HG02798 (cell line): Measurements from ENCODE around the gene LHX4.

Source experiments
- ATAC-seq: cut with Tn5 transposase; IDR thresholded peaks from one replicate; pipeline ENCODE4 v1.9.1; 2021; ENCODE audit warnings: mild to moderate bottlenecking; ENCODE audit not compliant: unreplicated experiment, poor library complexity

The LHX4 gene

DNA sequence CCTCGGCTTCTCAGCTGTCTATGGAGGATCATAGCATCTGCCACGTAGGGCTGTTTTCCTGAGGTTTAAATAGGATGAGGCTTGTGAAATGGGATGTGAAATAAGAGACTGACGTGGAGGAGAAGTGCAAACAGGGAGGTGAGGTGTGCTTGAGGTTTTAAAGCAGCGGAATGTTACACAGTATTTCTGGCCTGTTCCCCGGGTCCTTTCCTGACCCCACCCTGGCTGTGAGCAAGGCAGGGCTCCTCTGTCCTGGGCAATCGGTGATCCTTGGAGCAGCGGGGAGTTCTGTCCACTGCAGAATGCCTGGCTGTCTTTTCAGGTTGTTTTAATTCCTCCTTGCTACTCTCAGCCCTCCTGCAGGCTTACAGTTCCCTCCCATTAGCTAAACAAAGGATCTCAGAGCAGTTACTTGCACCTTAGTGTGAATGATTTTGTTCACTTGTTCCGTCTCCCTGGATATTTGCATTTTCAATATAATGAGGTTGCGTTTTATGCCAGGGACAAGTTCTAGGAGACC is 38.6 kb downstream of the LHX4 start:
- ATAC-seq, result no peak

DNA sequence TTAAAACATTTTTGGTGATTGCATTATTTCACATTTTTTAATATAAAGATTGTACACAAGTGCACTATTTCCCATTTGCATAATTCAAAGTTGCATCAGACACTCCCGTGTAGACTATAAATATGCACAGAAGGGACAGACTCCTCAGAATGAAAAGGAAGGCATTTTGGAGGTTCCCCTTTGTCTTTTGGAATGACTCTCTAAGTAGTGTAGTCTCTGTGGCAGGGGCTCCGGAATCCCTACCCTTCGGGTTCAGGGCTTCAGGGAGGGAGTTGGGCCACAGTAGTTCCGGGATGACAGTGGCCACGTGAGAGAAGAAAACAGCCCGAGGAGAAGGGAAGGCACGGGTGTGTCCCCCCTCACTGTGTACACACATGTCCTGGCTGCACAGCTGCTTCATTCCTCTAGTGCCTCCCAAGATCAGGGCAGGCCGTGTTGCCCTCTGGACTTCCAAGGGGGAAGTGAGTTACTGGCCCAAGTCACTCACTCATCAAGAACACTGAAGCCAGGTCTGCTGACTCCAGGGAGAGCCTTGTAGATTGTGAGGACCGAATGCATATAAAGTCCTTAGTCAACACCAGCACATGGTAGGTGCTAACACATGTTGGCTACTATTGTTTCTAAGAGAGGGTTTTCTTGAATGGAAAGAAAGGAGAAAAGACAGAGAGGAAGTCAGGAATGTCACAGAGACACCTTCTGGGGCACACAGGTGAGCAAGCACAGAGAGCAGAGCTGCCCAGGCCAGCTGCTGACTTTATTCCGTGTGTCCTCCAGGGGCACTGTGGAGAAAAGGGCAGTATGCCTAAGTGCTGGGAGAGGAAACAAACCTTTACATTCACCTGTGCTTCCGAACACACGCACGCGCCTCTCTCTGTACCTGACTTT is 39.8 kb downstream of the LHX4 start:
- no peak for ATAC-seq

- no peak for ATAC-seq
Measured at GRCh38 chr1:180270530-180271271, 40.6 kb downstream of the LHX4 start.

- ATAC-seq, result no peak
Measured at GRCh38 chr1:180271272-180272255, 41.5 kb downstream of the LHX4 start.

- no peak for ATAC-seq
Measured at GRCh38 chr1:180272395-180272794, 42.3 kb downstream of the LHX4 start.

- no peak for ATAC-seq
Measured at GRCh38 chr1:180273066-180273465, 43.0 kb downstream of the LHX4 start.

DNA sequence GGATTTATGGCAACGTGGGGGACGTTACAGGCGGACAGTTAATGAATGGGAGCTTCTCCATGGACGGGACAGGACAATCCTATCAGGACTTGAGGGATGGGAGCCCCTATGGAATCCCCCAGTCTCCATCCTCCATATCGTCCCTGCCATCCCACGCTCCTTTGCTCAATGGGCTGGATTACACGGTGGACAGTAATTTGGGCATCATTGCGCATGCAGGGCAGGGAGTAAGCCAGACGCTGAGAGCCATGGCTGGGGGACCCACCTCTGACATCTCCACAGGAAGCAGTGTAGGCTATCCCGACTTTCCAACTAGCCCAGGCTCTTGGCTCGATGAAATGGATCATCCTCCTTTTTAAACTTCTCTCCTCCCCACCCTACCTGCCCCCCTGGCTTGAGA is 44.2 kb downstream of the LHX4 start:
- no peak for ATAC-seq

- no peak for ATAC-seq
Measured at GRCh38 chr1:180275726-180276125, 45.7 kb downstream of the LHX4 start.

DNA sequence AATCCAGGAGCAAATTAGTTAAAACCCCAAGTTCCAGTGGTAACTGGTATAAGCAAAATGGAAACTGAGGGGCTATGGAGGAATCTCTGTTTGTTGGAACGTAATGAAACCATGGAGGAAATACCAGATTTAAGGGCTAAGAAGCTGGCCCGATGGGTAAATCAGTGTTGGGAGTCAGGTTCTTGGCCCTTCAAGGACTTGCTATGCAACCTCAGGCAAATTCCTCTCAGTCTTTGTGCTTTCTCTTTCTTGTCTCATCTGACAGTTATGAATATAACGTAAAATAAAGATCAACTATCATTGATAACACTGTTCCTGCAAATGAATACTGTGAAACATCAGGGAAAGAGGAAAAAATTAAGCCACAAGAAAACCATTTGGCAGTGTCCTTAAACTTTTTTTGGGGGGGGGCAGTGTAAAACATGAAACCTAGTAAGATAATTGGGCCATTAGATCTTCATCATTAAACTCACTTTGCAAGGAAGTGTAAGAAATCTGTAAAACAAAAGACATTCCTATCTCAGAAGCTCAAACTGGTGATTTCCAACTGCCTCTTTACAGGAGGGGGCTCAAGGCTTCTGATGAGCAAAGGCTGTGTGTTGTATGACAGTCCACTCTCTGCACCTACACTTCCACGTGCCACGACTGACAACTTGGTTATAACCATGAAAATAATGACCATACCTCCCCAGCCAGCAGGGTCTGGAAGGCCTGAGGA is 47.6 kb downstream of the LHX4 start:
- no peak for ATAC-seq

- ATAC-seq, result no peak
Measured at GRCh38 chr1:180278194-180278515, 48.1 kb downstream of the LHX4 start.

GRCh38 chr1:180278596-180279395 is 48.7 kb downstream of the LHX4 start:
- ATAC-seq, result no peak

GRCh38 chr1:180279651-180280050 is 49.6 kb downstream of the LHX4 start:
- no peak for ATAC-seq

DNA sequence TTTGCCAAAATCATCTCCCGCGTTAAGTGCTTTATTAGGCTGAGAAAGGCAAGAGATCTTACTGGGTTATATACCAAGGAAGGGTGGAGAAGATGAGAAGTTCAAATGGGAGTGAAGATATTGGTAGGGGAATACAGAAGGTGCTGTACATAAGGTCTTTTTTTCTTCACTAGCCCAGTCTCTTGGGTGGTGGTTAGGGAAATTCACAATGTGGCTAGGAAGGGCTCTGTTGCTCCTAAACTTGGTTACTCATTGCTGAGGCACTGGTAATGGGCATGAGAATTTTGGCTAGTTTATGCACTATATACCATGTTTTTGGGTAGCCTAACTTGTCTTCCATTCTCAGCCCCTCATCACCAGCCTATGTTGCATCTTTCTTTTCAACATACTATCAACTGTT is 50.6 kb downstream of the LHX4 start:
- ATAC-seq, result peak; percentile 67

DNA sequence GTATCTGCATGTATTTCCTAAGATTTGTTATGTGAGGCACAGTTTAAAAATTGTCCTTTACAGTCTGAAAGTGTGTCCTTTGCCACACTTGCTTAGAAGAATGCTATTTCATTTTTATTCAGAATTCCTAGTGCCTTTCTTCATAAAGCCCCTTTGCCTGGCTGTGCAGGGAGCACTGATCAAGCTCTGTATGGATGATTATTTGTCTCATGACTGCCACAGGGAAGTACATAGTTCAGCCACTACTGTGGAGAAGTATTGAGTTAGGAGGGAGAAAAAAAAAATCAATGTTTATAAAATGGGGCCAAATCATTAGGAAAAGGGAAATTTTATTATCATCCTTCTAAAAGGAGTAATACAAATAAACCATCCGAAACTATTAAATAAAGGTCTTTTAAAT is 51.4 kb downstream of the LHX4 start:
- no peak for ATAC-seq

GRCh38 chr1:180282401-180283044 is 52.5 kb downstream of the LHX4 start:
- ATAC-seq, result no peak

DNA sequence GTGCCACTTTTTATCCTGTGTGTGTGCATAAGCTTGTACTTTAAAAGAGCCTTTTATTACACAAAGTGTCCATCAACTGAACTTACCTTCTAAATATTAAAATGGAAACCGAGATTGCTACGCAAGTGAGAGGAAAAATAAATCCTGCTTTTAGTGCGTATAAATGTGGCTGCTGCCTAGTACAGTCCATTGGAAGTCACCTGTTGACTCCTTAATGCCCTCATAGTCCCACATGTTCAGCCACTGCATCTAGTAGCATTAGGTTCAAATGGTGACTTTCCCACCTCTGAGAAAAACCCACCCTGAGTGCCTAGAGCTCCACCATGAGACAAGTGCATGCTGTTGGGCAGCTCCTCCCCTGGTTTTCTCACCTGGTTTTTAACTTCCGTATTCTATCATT is 53.0 kb downstream of the LHX4 start:
- no peak for ATAC-seq

DNA sequence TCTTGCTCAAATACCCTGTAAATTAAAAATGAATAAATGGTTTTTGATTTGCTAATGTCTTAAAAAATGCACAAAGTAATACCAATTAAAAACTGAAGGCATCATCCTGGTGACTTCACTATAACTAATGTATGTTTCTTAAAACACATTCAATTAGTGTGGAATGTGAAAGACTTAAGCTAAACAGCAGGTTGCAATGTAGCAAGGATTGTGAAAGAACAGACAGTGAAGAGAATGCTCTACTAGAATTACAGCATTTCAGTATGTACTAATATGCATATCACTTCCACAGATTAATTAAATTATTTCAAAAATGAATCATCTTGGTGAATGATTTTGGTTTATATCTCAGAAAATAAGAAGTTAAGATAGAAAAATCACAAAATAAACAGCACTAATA is 56.4 kb downstream of the LHX4 start:
- ATAC-seq, result no peak

GRCh38 chr1:180287988-180288705 is 58.1 kb downstream of the LHX4 start:
- no peak for ATAC-seq
